Endodermal cell (in vitro differentiated cells): ENCODE measurements around the gene MAST2. TPM values are rescaled to one million over a fixed set of nuclear protein-coding genes. Genes with fewer than 3 reads are reported as not detected.

Experiments used
- DNase-seq: peaks from one replicate; pipeline ENCODE4 v3.0.0-alpha.2; 2017
- H3K27ac ChIP-seq: 2 replicates; pipeline ENCODE4 v1.5.1; 2013; ENCODE audit warnings: mild to moderate bottlenecking, low read depth, low read length, moderate library complexity
- H3K27me3 ChIP-seq: 2 replicates; pipeline ENCODE4 v1.6.1; 2013; ENCODE audit warnings: mild to moderate bottlenecking, low read length, moderate library complexity; ENCODE audit not compliant: insufficient read depth, control insufficient read depth, poor library complexity, severe bottlenecking
- H3K36me3 ChIP-seq: 2 replicates; pipeline ENCODE4 v1.7.0; 2013; ENCODE audit warnings: mild to moderate bottlenecking, low read length, moderate library complexity; ENCODE audit not compliant: control insufficient read depth, insufficient read depth
- H3K4me1 ChIP-seq: one replicate; pipeline ENCODE4 v1.7.0; 2013; ENCODE audit warnings: low read length; ENCODE audit not compliant: control insufficient read depth, insufficient read depth
- H3K4me3 ChIP-seq: 2 replicates; pipeline ENCODE4 v1.5.1; 2013; ENCODE audit warnings: mild to moderate bottlenecking, low read length, moderate library complexity
- H3K9ac ChIP-seq: 2 replicates; pipeline ENCODE4 v1.6.1; 2013; ENCODE audit warnings: mild to moderate bottlenecking, low read length, moderate library complexity; ENCODE audit not compliant: poor library complexity, severe bottlenecking; ENCODE audit errors: extremely low read depth
- H3K9me3 ChIP-seq: 2 replicates; pipeline ENCODE4 v1.6.1; 2013; ENCODE audit warnings: mild to moderate bottlenecking, low read length, moderate library complexity; ENCODE audit not compliant: control insufficient read depth
- H3K27ac Mint-ChIP-seq: 2 replicates; pipeline ENCODE4 v1.8.0; 2020; ENCODE audit warnings: mixed read lengths
- H3K27me3 Mint-ChIP-seq: 2 replicates; pipeline ENCODE4 v1.8.0; 2021; ENCODE audit warnings: mild to moderate bottlenecking, mixed read lengths; ENCODE audit not compliant: insufficient read depth
- H3K36me3 Mint-ChIP-seq: 2 replicates; pipeline ENCODE4 v1.8.0; 2020; ENCODE audit warnings: low read depth, mixed read lengths
- H3K4me1 Mint-ChIP-seq: 2 replicates; pipeline ENCODE4 v1.8.0; 2020; ENCODE audit warnings: mixed read lengths
- H3K4me3 Mint-ChIP-seq: 2 replicates; pipeline ENCODE4 v1.8.0; 2020; ENCODE audit warnings: mild to moderate bottlenecking, moderate library complexity, mixed read lengths
- H3K9me3 Mint-ChIP-seq: 2 replicates; pipeline ENCODE4 v1.8.0; 2020; ENCODE audit warnings: mild to moderate bottlenecking, mixed read lengths
- CTCF ChIP-seq: fragments of 200-600 bp; sonication (generic); conservative IDR thresholded peaks from 2 replicates; pipeline ENCODE4 v1.5.0; 2021; ENCODE audit warnings: antibody characterized with exemption, mild to moderate bottlenecking
- WGBS, 2 experiments: methylation state at CpG; one replicate each; pipeline versions ENCODE4 v1.1.5 to v1.1.7; 2013; ENCODE audit warnings: missing lambda C conversion rate in 2 of 2, mixed read lengths in 1 of 2; ENCODE audit not compliant: insufficient coverage in 1 of 2, insufficient read length in 1 of 2; 5-methylcytosine and 5-hydroxymethylcytosine counted together
- total RNA-seq, 2 donors: library from RNA; stranded (reverse); fragmentation: NEBNext Ultra II Directional in 1 of 2; extraction: Animal tissue kit (Norgen Biotek cat#: 25700) in 1 of 2; gene quantifications; 2 replicates in 1 of 2; 3 replicates in 1 of 2; pipeline ENCODE4 v1.2.1, GENCODE V29; 2021

MAST2 gene
- total RNA-seq, 2 donors from 2014 or later: 46.3 to 60.7 TPM

DNA sequence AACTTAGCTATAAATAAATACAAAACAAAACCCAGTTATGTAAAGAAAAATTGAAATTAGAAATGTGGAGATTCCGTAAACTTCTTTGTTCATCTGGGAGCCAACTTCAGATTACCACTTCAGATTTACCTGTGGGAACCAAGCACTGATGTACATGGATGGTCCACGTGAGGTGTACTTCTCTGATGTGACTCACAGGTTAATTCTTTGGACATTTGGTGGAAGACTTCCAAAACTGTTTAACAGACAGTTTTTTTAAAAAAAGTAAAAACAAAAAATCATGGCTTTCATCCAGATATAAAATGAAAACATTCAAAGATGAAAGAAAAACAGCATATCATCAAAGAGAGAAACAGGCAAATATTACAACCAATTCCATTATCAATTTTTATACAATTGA is 92.0 kb downstream of the MAST2 start:
- H3K27ac Mint-ChIP-seq: no peak overlapping the region
- H3K36me3 Mint-ChIP-seq: peaks cover 8% of the 10 kb centered on the region
- H3K27ac ChIP-seq: no peak overlapping the region
- WGBS, 2 experiments: 92 to 100% methylated on average over 1 to 2 of the region's 2 CpGs
- no peak overlapping the region for H3K4me3 ChIP-seq
- no peak for DNase-seq
- no peaks in the 10 kb centered on the region for H3K4me1 Mint-ChIP-seq
- H3K9ac ChIP-seq: no peak overlapping the region
- no peaks in the 10 kb centered on the region for H3K4me1 ChIP-seq
- H3K4me3 Mint-ChIP-seq: no peak overlapping the region
- H3K9me3 ChIP-seq: peaks cover 6% of the 10 kb centered on the region
- H3K36me3 ChIP-seq: peaks cover 12% of the 10 kb centered on the region
- H3K27me3 Mint-ChIP-seq: no peaks in the 10 kb centered on the region
- no peaks in the 10 kb centered on the region for H3K27me3 ChIP-seq
- no peak for TF ChIP-seq CTCF
- peaks cover 3% of the 10 kb centered on the region for H3K9me3 Mint-ChIP-seq

GRCh38 chr1:45906883-45907282 is 103.5 kb downstream of the MAST2 start:
- Histone ChIP-seq H3K27ac (no peak overlapping the region), H3K36me3 (no peaks in the 10 kb centered on the region), H3K9me3 (peaks cover under 1% of the 10 kb centered on the region), H3K27me3 (no peaks in the 10 kb centered on the region), H3K4me3 (no peak overlapping the region), H3K4me1 (peaks cover 3% of the 10 kb centered on the region), H3K9ac (no peak overlapping the region)
- no peak overlapping the region for H3K27ac Mint-ChIP-seq
- H3K36me3 Mint-ChIP-seq: peaks cover 4% of the 10 kb centered on the region
- 93% methylated on average over 2 of the region's 2 CpGs; no CpG with 5 or more reads in 1 of the 2 experiments for WGBS, 2 experiments
- no peak overlapping the region for H3K4me3 Mint-ChIP-seq
- H3K27me3 Mint-ChIP-seq: no peaks in the 10 kb centered on the region
- H3K4me1 Mint-ChIP-seq: peaks cover 9% of the 10 kb centered on the region
- no peak for TF ChIP-seq CTCF
- no peak for DNase-seq
- H3K9me3 Mint-ChIP-seq: peaks cover 2% of the 10 kb centered on the region

GRCh38 chr1:45908611-45909140 is 105.3 kb downstream of the MAST2 start:
- no peaks in the 10 kb centered on the region for H3K9me3 Mint-ChIP-seq
- no peaks in the 10 kb centered on the region for H3K36me3 Mint-ChIP-seq
- H3K4me1 Mint-ChIP-seq: peaks cover 27% of the 10 kb centered on the region
- Histone ChIP-seq H3K4me3 (no peak overlapping the region), H3K27ac (no peak overlapping the region), H3K9ac (no peak overlapping the region), H3K4me1 (peaks cover 7% of the 10 kb centered on the region), H3K36me3 (no peaks in the 10 kb centered on the region), H3K27me3 (no peaks in the 10 kb centered on the region), H3K9me3 (no peaks in the 10 kb centered on the region)
- WGBS, 2 experiments: 85 to 100% methylated on average over 1 to 3 of the region's 3 CpGs
- TF ChIP-seq CTCF: no peak
- no peak overlapping the region for H3K4me3 Mint-ChIP-seq
- H3K27ac Mint-ChIP-seq: peak overlapping the region; percentile 55
- H3K27me3 Mint-ChIP-seq: no peaks in the 10 kb centered on the region
- no peak for DNase-seq
